GM12878 (cell line): ENCODE results near the gene KIF21B. TPM values are rescaled to one million over a fixed set of nuclear protein-coding genes. Genes with fewer than 3 reads are reported as not detected.

Experiments
- ATAC-seq: fragments of 200-7000 bp; cut with Tn5 transposase; 3 replicates; pipeline ENCODE4 v1.9.1; 2020; ENCODE audit warnings: mild to moderate bottlenecking, moderate library complexity
- BruUV-seq: library from RNA; stranded (reverse); fragments of 400-500 nt; replicated peaks from 2 replicates; lab custom pipeline; 2021; lab: Mats Ljungman, UMichigan
- CTCF ChIA-PET: fragments of 300-600 bp; sonication (Branson Sonifier 250); formaldehyde crosslinking; extraction: SDS; loops from one replicate; lab custom pipeline; 2021; ENCODE audit warnings: inconsistent platforms; lab: Yijun Ruan, JAX
- POLR2A ChIA-PET: fragments of 350-600 bp; formaldehyde crosslinking; extraction: SDS; loops from one replicate; lab custom pipeline; 2021; ENCODE audit warnings: inconsistent platforms; lab: Charles Lee
- RAD21 ChIA-PET: fragments of 300-600 bp; sonication (Branson Sonifier 250); formaldehyde crosslinking; loops from one replicate; lab custom pipeline; 2023; ENCODE audit warnings: antibody characterized with exemption; ENCODE audit not compliant: unreplicated experiment; lab: Charles Lee
- SMC1A ChIA-PET: fragments of 300-600 bp; sonication (Branson Sonifier 250); formaldehyde crosslinking; loops from one replicate; lab custom pipeline; 2023; ENCODE audit not compliant: unreplicated experiment, uncharacterized antibody; lab: Charles Lee
- DNase-seq: peaks from one replicate; pipeline ENCODE4 v3.0.0-alpha.2; 2011; ENCODE audit warnings: low read depth, low spot score
- FAIRE-seq: peaks from 3 replicates; lab custom pipeline; 2011; peaks lifted over from hg19 to GRCh38; lab: Jason Lieb, UNC
- H2AFZ ChIP-seq: 2 replicates; pipeline ENCODE4 v1.6.0; 2011; ENCODE audit warnings: low read depth, low read length, control low read depth; ENCODE audit not compliant: control insufficient read depth
- H3K27ac ChIP-seq: 2 replicates; pipeline ENCODE4 v1.5.1; 2011; ENCODE audit warnings: control low read depth; ENCODE audit not compliant: control insufficient read depth, insufficient read depth
- H3K27me3 ChIP-seq, 2 experiments: replicated peaks in 1 of 2; 2 replicates each; pipeline versions ENCODE4 v1.6.0 to v1.6.1; 2011; ENCODE audit warnings: low read length in 1 of 2; ENCODE audit not compliant: control insufficient read depth in 2 of 2, insufficient read depth in 2 of 2
- H3K36me3 ChIP-seq, 2 experiments: 2 replicates each; pipeline ENCODE4 v1.5.1; 2011; ENCODE audit warnings: low read length in 1 of 2; ENCODE audit not compliant: control insufficient read depth in 2 of 2, insufficient read depth in 2 of 2
- H3K4me1 ChIP-seq: 2 replicates; pipeline ENCODE4 v1.6.1; 2011; ENCODE audit warnings: mild to moderate bottlenecking, low read length, moderate library complexity, mixed read lengths; ENCODE audit not compliant: control insufficient read depth, insufficient read depth
- H3K4me2 ChIP-seq: 2 replicates; pipeline ENCODE4 v1.6.0; 2011; ENCODE audit warnings: control low read depth; ENCODE audit not compliant: control insufficient read depth, insufficient read depth
- H3K4me3 ChIP-seq: fragments of 200-600 bp; sonication (generic); 2 replicates; pipeline ENCODE4 v1.5.1; 2016
- H3K79me2 ChIP-seq: 2 replicates; pipeline ENCODE4 v1.6.0; 2011; ENCODE audit warnings: low read length; ENCODE audit not compliant: control insufficient read depth, insufficient read depth
- H3K9ac ChIP-seq: 2 replicates; pipeline ENCODE4 v1.8.0; 2011; ENCODE audit warnings: low read length, control low read depth, mixed read lengths; ENCODE audit not compliant: control insufficient read depth, insufficient read depth
- H3K9me3 ChIP-seq: replicated peaks from 3 replicates; pipeline ENCODE4 v1.5.1; 2011; ENCODE audit warnings: mild to moderate bottlenecking, low read length; ENCODE audit not compliant: control insufficient read depth, insufficient read depth
- H4K20me1 ChIP-seq: 2 replicates; pipeline ENCODE4 v1.6.0; 2011; ENCODE audit not compliant: control insufficient read depth, insufficient read depth
- ASH2L ChIP-seq: fragments of 300-600, 200-600 bp; sonication (generic); IDR thresholded peaks from 2 replicates; pipeline ENCODE4 v1.6.1; 2017; ENCODE audit warnings: low read depth, mild to moderate bottlenecking, borderline replicate concordance
- BHLHE40 ChIP-seq, 2 experiments: fragments of 450-650 bp in 1 of 2; IDR thresholded peaks; 2 replicates each; pipeline ENCODE4 v1.6.1; 2011 to 2017; ENCODE audit warnings: low read depth in 2 of 2, borderline replicate concordance in 1 of 2, improper control_type of control experiment in 1 of 2, low read length in 1 of 2, mild to moderate bottlenecking in 1 of 2
- CEBPZ ChIP-seq: fragments of 150-350 bp; IDR thresholded peaks from 2 replicates; pipeline ENCODE4 v1.6.1; 2016; ENCODE audit warnings: low read depth, low read length
- EED ChIP-seq: sonication (generic); IDR thresholded peaks from 2 replicates; pipeline ENCODE4 v1.6.1; 2016; ENCODE audit warnings: antibody characterized with exemption, low read depth
- FOS ChIP-seq: IDR thresholded peaks from 3 replicates; pipeline ENCODE4 v1.6.1; 2011; ENCODE audit warnings: borderline replicate concordance; ENCODE audit not compliant: insufficient read length; ENCODE audit errors: extremely low read depth
- IRF5 ChIP-seq: fragments of 450-650 bp; IDR thresholded peaks from 2 replicates; pipeline ENCODE4 v1.6.1; 2017; ENCODE audit warnings: borderline replicate concordance
- POLR2A ChIP-seq: IDR thresholded peaks from 2 replicates; pipeline ENCODE4 v1.6.1; 2011; ENCODE audit warnings: low read depth, mild to moderate bottlenecking, low read length
- SIN3A ChIP-seq: IDR thresholded peaks from 2 replicates; pipeline ENCODE4 v1.6.1; 2012; ENCODE audit warnings: low read depth, low read length, improper control_type of control experiment
- SMAD5 ChIP-seq: IDR thresholded peaks from 2 replicates; pipeline ENCODE4 v1.6.1; 2016; ENCODE audit warnings: antibody characterized with exemption, low read depth
- SRF ChIP-seq, 2 experiments: IDR thresholded peaks; 2 replicates each; pipeline ENCODE4 v1.6.1; 2011; ENCODE audit warnings: low read depth in 2 of 2, low read length in 2 of 2, mild to moderate bottlenecking in 1 of 2, moderate library complexity in 1 of 2
- WGBS: methylation state at CpG from one replicate; pipeline ENCODE4 v1.1.6; 2016; ENCODE audit warnings: low lambda C conversion rate; ENCODE audit not compliant: insufficient replicate concordance, insufficient coverage; ENCODE audit errors: missing lambda C conversion rate; 5-methylcytosine and 5-hydroxymethylcytosine counted together
- in situ Hi-C: fragments of 300-500 bp; cut with MboI; formaldehyde crosslinking; loops from 9 replicates; pipeline ENCODE4 v1.14.3; 2018; ENCODE audit warnings: mixed read lengths
- intact Hi-C: fragments of 100-400 bp; cut with micrococcal nuclease; formaldehyde crosslinking; loops from one replicate; pipeline ENCODE4 v1.14.2; 2022; ENCODE audit not compliant: unreplicated experiment
- polyA plus RNA-seq, 11 experiments: library from polyadenylated mRNA; depleted of rRNA in 4 of 11; unstranded in 6 of 11; stranded (reverse) in 5 of 11; fragments of >200 nt; fragmentation: Nextera tagmentation in 4 of 11; fragmentation: Illumina TruSeq in 1 of 11; extraction: Ambion mirVana in 4 of 11; extraction: Trizol in 1 of 11; gene quantifications; 1 replicate in 1 of 11; 2 replicates in 10 of 11; pipeline versions ENCODE4 v1.2.1 to v1.2.3, GENCODE V29; 2011 to 2016; ENCODE audit warnings: inconsistent platforms in 2 of 11, missing spikeins in 2 of 11, low read depth in 1 of 11
- total RNA-seq, 4 experiments: library from RNA; depleted of rRNA in 3 of 4; stranded (reverse); fragments of >200 nt in 3 of 4; fragmentation: Illumina TruSeq in 1 of 4; extraction: Trizol in 1 of 4; gene quantifications; 2 replicates each; pipeline versions ENCODE4 v1.2.1 to v1.2.3, GENCODE V29; 2013 to 2021

The KIF21B gene
- total and polyA plus RNA-seq, 10 of the 15 experiments (the other 5 are each of a cell fraction or from before 2014, with no cell fraction given): 2.3 to 47.7 (median 12.6) TPM

GRCh38 chr1:201022493-201022819 is 1.1 kb downstream of the KIF21B start (continued):
- no peak for TF ChIP-seq CEBPZ
- TF ChIP-seq SRF (IDR thresholded peaks at IDR 0.05; ENCODE audit: low read depth in 2 of 2, low read length in 2 of 2): no peak
- no peak for TF ChIP-seq ASH2L
- TF ChIP-seq FOS: no peak
- no peak for TF ChIP-seq SMAD5

- whole genome bisulfite sequencing: 5% methylated on average over 7 of the region's 7 CpGs
- no peaks in the 10 kb centered on the region for H4K20me1 ChIP-seq
- ChIA-PET POLR2A (interaction anchor here (0.5 to 4.6 kb wide), 13 partner anchors 19 to 400 kb away, joined by 3 to 27 read pairs (median 4); partner anchors contain the start of gene DDX59), CTCF (interaction anchor here (0.5 to 16.7 kb wide), 15 partner anchors 9 to 491 kb away, joined by 3 to 250 read pairs (median 4); partner anchors contain the start of genes KIF14 and TMEM9), RAD21 (interaction anchor here (0.6 to 15.8 kb wide), 11 partner anchors 15 to 461 kb away, joined by 3 to 239 read pairs (median 5); no protein-coding TSS in a partner anchor), SMC1A (interaction anchor here (0.8 to 10.3 kb wide), 13 partner anchors 9 to 400 kb away, joined by 3 to 91 read pairs (median 6); partner anchors contain the start of gene DDX59)
- ATAC-seq (peak; percentile 5), FAIRE-seq (no peak), DNase-seq (no peak)
- peak overlapping the region; percentile 84 for H3K9ac ChIP-seq
- intact Hi-C loops: loop anchor here (5.0 kb wide), 1 partner anchor 130 kb away; the partner anchor contains the start of gene INAVA
- TF ChIP-seq SRF (IDR thresholded peaks at IDR 0.05; ENCODE audit: low read depth in 2 of 2, low read length in 2 of 2) (peak; percentile 38 to 85; a peak in 3 of 4 replicates), BHLHE40 (IDR thresholded peaks at IDR 0.05; ENCODE audit: borderline replicate concordance in 1 of 2, low read depth in 2 of 2, low read length in 1 of 2) (0 out of 4 replicates have a peak, but pooled peaks of 1 of the 2 experiments have one; percentile 10), SIN3A (no peak), IRF5 (no peak), POLR2A (0 out of 2 replicates have a peak, but pooled peaks have one; percentile 8), EED (peak; percentile 32; the same call in 1 of the 2 replicates)
- H3K4me2 ChIP-seq: peak overlapping the region; percentile 97
- peaks cover 88% of the 10 kb centered on the region for H3K4me1 ChIP-seq
- H2AFZ ChIP-seq: no peak overlapping the region; the same call in 1 of the 2 replicates
- peaks cover 50% of the 10 kb centered on the region for H3K79me2 ChIP-seq
- H3K9me3 ChIP-seq: no peaks in the 10 kb centered on the region
- H3K27me3 ChIP-seq: no peaks in the 10 kb centered on the region
- no peaks in the 10 kb centered on the region for H3K36me3 ChIP-seq
- H3K27ac ChIP-seq: peak overlapping the region; percentile 94
- in situ Hi-C loops: no loop called here
- peak overlapping the region; percentile 93 for H3K4me3 ChIP-seq
- TSS peak; percentile 62 for BruUV-seq
These were observed 1.7 kb downstream of the KIF21B start for GRCh38 chr1:201021630-201022492.
